Measurements from ENCODE around the gene PSME4. TPM values are rescaled to one million over a fixed set of nuclear protein-coding genes. Genes with fewer than 3 reads are reported as not detected.
A peak's percentile ranks its signal among the peaks of the same experiment; 100 is the strongest.
"Not testable (repeated sequence)": the region's sequence is repeated elsewhere in the genome, so short reads cannot be mapped to it uniquely, and the experiment has no call there.

PSME4 gene
- total RNA-seq, 4 donors from 2014 or later, result 144 to 247 (median 162) TPM

- in situ Hi-C loops (cut with MboI; ENCODE audit: low sequenced_read_pairs in 4 of 4) (no loop called here), intact Hi-C loops (cut with DNase I; ENCODE audit: low total_unique reads) (no loop called here)
- H3K9me3 ChIP-seq, result no peaks in the 10 kb centered on the region
- H3K4me3 ChIP-seq, result no peak overlapping the region
- no peak overlapping the region for H3K27ac ChIP-seq
- TF ChIP-seq CTCF (IDR thresholded peaks at IDR 0.05 in 4 of 5, conservative IDR thresholded peaks at IDR 0.05 in 1 of 5) (no peak), POLR2A (IDR thresholded peaks at IDR 0.05) (no peak)
- DNase-seq (no peak), ATAC-seq (peak in 1 of 2 donors; percentile 19)
- peaks cover 0 to 11% of the 10 kb centered on the region in 2 donors for H3K36me3 ChIP-seq
- no peaks in the 10 kb centered on the region for H3K4me1 ChIP-seq
- H3K27me3 ChIP-seq, result no peaks in the 10 kb centered on the region
Observed at GRCh38 chr2:53856272-53856671, 114.5 kb downstream of the PSME4 start.

GRCh38 chr2:53854678-53855077 lies 116.1 kb downstream of the PSME4 start:
- peak overlapping the region in 1 of 4 donors; percentile 12 for H3K27ac ChIP-seq
- in situ Hi-C loops (cut with MboI; ENCODE audit: low sequenced_read_pairs in 4 of 4), result no loop called here
- no peaks in the 10 kb centered on the region for H3K4me1 ChIP-seq
- no peak overlapping the region for H3K4me3 ChIP-seq
- intact Hi-C loops (cut with DNase I; ENCODE audit: low total_unique reads), result no loop called here
- H3K27me3 ChIP-seq, result no peaks in the 10 kb centered on the region
- TF ChIP-seq POLR2A (IDR thresholded peaks at IDR 0.05) (no peak), CTCF (IDR thresholded peaks at IDR 0.05 in 4 of 5, conservative IDR thresholded peaks at IDR 0.05 in 1 of 5) (no peak)
- no peaks in the 10 kb centered on the region for H3K9me3 ChIP-seq
- peaks cover 0 to 14% of the 10 kb centered on the region in 2 donors for H3K36me3 ChIP-seq
- DNase-seq (no peak), ATAC-seq (no peak)

- Histone ChIP-seq H3K4me1 (no peaks in the 10 kb centered on the region), H3K9me3 (no peaks in the 10 kb centered on the region), H3K4me3 (no peak overlapping the region), H3K27me3 (no peaks in the 10 kb centered on the region), H3K36me3 (peaks cover 0 to 15% of the 10 kb centered on the region in 2 donors), H3K27ac (no peak overlapping the region)
- intact Hi-C loops (cut with DNase I; ENCODE audit: low total_unique reads), result no loop called here
- in situ Hi-C loops (cut with MboI; ENCODE audit: low sequenced_read_pairs in 4 of 4), result no loop called here
- TF ChIP-seq CTCF (IDR thresholded peaks at IDR 0.05 in 4 of 5, conservative IDR thresholded peaks at IDR 0.05 in 1 of 5) (no peak), POLR2A (IDR thresholded peaks at IDR 0.05) (no peak)
- ATAC-seq (no peak), DNase-seq (no peak)
Observed at GRCh38 chr2:53852532-53852931, 118.3 kb downstream of the PSME4 start.

- H3K27ac ChIP-seq, result peak overlapping the region; percentile 6 to 52 (median 28)
- DNase-seq; H3K9me3 ChIP-seq; H3K27me3 ChIP-seq; intact Hi-C loops (cut with DNase I; ENCODE audit: low total_unique reads); in situ Hi-C loops (cut with MboI; ENCODE audit: low sequenced_read_pairs in 4 of 4); H3K4me3 ChIP-seq; H3K4me1 ChIP-seq: not testable (repeated sequence)
- peak; percentile 78 to 85 for ATAC-seq
- peaks cover 0 to 15% of the 10 kb centered on the region in 2 donors for H3K36me3 ChIP-seq
Observed at GRCh38 chr2:53851052-53851757, 119.6 kb downstream of the PSME4 start.

DNA sequence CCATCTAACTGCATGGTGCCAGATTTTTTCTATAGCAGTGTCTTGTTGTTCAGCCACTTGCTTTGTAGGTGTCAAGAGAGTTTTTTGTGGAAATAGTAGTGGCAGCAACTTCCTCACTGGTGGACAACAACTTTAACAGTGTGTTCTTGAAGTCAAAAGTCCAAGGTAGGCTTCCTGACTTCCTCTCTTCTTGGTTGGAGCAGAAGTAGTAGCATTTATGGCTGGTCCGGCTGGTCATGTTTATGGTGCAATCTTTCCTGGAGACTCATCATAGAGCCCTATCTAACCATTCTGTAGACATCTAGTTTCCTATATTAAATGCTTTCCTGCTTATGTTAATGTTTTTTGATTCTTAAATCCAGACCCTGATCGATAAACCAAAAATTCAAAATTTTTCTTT lies 122.7 kb downstream of the PSME4 start:
- Histone ChIP-seq H3K36me3 (peaks cover 0 to 4% of the 10 kb centered on the region in 2 donors), H3K4me1 (peaks cover 5 to 6% of the 10 kb centered on the region in 2 donors), H3K9me3 (no peaks in the 10 kb centered on the region), H3K4me3 (no peak overlapping the region), H3K27ac (no peak overlapping the region), H3K27me3 (no peaks in the 10 kb centered on the region)
- in situ Hi-C loops (cut with MboI; ENCODE audit: low sequenced_read_pairs in 4 of 4), result no loop called here
- no peak for ATAC-seq
- no peak for TF ChIP-seq POLR2A (IDR thresholded peaks at IDR 0.05)
- TF ChIP-seq CTCF (IDR thresholded peaks at IDR 0.05 in 4 of 5, conservative IDR thresholded peaks at IDR 0.05 in 1 of 5), result no peak
- no peak for DNase-seq
- intact Hi-C loops (cut with DNase I; ENCODE audit: low total_unique reads), result no loop called here

Data from gastrocnemius medialis (tissue), 4 donors.